HepG2 (cell line): ENCODE results near the gene C11orf54. TPM values are rescaled to one million over a fixed set of nuclear protein-coding genes. Genes with fewer than 3 reads are reported as not detected.

Experiments
- BCLAF1 ChIP-seq: fragments of 450-650 bp; IDR thresholded peaks from 2 replicates; pipeline ENCODE4 v1.6.1; 2017; ENCODE audit warnings: mild to moderate bottlenecking
- DRAP1 ChIP-seq: IDR thresholded peaks from 2 replicates; pipeline ENCODE4 v1.6.1; 2016; ENCODE audit warnings: missing genetic modification reagents, missing compliant biosample characterization
- E2F2 ChIP-seq: sonication (generic); formaldehyde crosslinking; IDR thresholded peaks from 2 replicates; pipeline ENCODE4 v1.4.0; 2020; ENCODE audit warnings: missing genetic modification reagents, borderline replicate concordance
- MIXL1 ChIP-seq: IDR thresholded peaks from 2 replicates; pipeline ENCODE4 v1.6.1; 2016
- MTF1 ChIP-seq: sonication (generic); formaldehyde crosslinking; IDR thresholded peaks from 2 replicates; pipeline ENCODE4 v1.5.0; 2020; ENCODE audit warnings: missing genetic modification reagents
- PRMT3 ChIP-seq: sonication (generic); formaldehyde crosslinking; IDR thresholded peaks from 2 replicates; pipeline ENCODE4 v1.8.1; 2022; ENCODE audit warnings: low read depth, mild to moderate bottlenecking, moderate library complexity, missing genetic modification reagents, borderline replicate concordance
- RERE ChIP-seq: IDR thresholded peaks from 2 replicates; pipeline ENCODE4 v1.6.1; 2016; ENCODE audit warnings: low read depth, missing genetic modification reagents, missing compliant biosample characterization
- SALL1 ChIP-seq: sonication (generic); formaldehyde crosslinking; IDR thresholded peaks from 2 replicates; pipeline ENCODE4 v1.8.0; 2022; ENCODE audit warnings: mild to moderate bottlenecking, missing genetic modification reagents
- SP5 ChIP-seq: IDR thresholded peaks from 2 replicates; pipeline ENCODE4 v1.6.1; 2016; ENCODE audit warnings: low read depth, borderline replicate concordance
- TP53 ChIP-seq: sonication (generic); formaldehyde crosslinking; conservative IDR thresholded peaks from 2 replicates; pipeline ENCODE4 v1.4.0; 2020; ENCODE audit warnings: missing genetic modification reagents
- TSC22D2 ChIP-seq: sonication (generic); formaldehyde crosslinking; IDR thresholded peaks from 2 replicates; pipeline ENCODE4 v1.5.1; 2020; ENCODE audit warnings: missing genetic modification reagents, mild to moderate bottlenecking, borderline replicate concordance
- ZFP37 ChIP-seq: sonication (generic); formaldehyde crosslinking; IDR thresholded peaks from 2 replicates; pipeline ENCODE4 v1.4.0; 2020; ENCODE audit warnings: missing genetic modification reagents, borderline replicate concordance
- ZNF280B ChIP-seq: sonication (generic); formaldehyde crosslinking; IDR thresholded peaks from 2 replicates; pipeline ENCODE4 v1.5.0; 2020; ENCODE audit warnings: missing genetic modification reagents, mild to moderate bottlenecking, borderline replicate concordance
- ZNF615 ChIP-seq: sonication (generic); formaldehyde crosslinking; IDR thresholded peaks from 2 replicates; pipeline ENCODE4 v1.5.0; 2020; ENCODE audit warnings: mild to moderate bottlenecking, missing genetic modification reagents, borderline replicate concordance
- ZNF674 ChIP-seq: sonication (generic); formaldehyde crosslinking; IDR thresholded peaks from 2 replicates; pipeline ENCODE4 v1.5.0; 2020; ENCODE audit warnings: low read depth, mild to moderate bottlenecking, missing genetic modification reagents
- ZSCAN12 ChIP-seq: sonication (generic); formaldehyde crosslinking; IDR thresholded peaks from 2 replicates; pipeline ENCODE4 v1.9.0; 2021; ENCODE audit warnings: mild to moderate bottlenecking, missing genetic modification reagents
- ZSCAN22 ChIP-seq: sonication (generic); formaldehyde crosslinking; IDR thresholded peaks from 2 replicates; pipeline ENCODE4 v1.4.0; 2020; ENCODE audit warnings: mild to moderate bottlenecking, missing genetic modification reagents
- polyA plus RNA-seq, 8 experiments: library from polyadenylated mRNA; depleted of rRNA in 3 of 8; stranded (reverse) in 7 of 8; unstranded in 1 of 8; fragments of >200 nt; fragmentation: Illumina TruSeq in 4 of 8; extraction: Trizol in 4 of 8; gene quantifications; 2 replicates each; pipeline versions ENCODE4 v1.2.1 to v1.2.3, GENCODE V29; 2011 to 2016; ENCODE audit warnings: low read depth in 4 of 8, missing spikeins in 1 of 8, mixed read lengths in 1 of 8; ENCODE audit not compliant: insufficient read depth in 1 of 8
- total RNA-seq, 5 experiments: library from RNA; depleted of rRNA; stranded (reverse); fragments of >200 nt; fragmentation: Illumina TruSeq; extraction: Trizol; gene quantifications; 2 replicates each; pipeline ENCODE4 v1.2.3, GENCODE V29; 2016; ENCODE audit warnings: low read depth in 1 of 5

Gene C11orf54
- total and polyA plus RNA-seq, 2 of the 13 experiments (the other 11 are each of a cell fraction or from before 2014, with no cell fraction given): 42.7 to 50.1 TPM

GRCh38 chr11:93773045-93773477 lies 31.6 kb downstream of the C11orf54 start (continued):
- TF ChIP-seq RERE: no peak
- TF ChIP-seq ZNF674 (CRISPR knock-in tag): no peak
- TF ChIP-seq MTF1 (CRISPR knock-in tag): no peak
- no peak for TF ChIP-seq ZNF615
- TF ChIP-seq SP5 (CRISPR knock-in tag): no peak
- no peak for TF ChIP-seq ZFP37 (CRISPR knock-in tag)
- TF ChIP-seq ZSCAN12 (CRISPR knock-in tag): no peak
- no peak for TF ChIP-seq PRMT3
- peak; percentile 90 for TF ChIP-seq MIXL1 (CRISPR knock-in tag)
- TF ChIP-seq E2F2 (CRISPR knock-in tag): no peak
- peak; percentile 80 for TF ChIP-seq TSC22D2 (CRISPR knock-in tag)
- no peak for TF ChIP-seq BCLAF1
- TF ChIP-seq DRAP1: peak; percentile 49; the same call in 1 of the 2 replicates
- peak; percentile 96 for TF ChIP-seq SALL1
- TF ChIP-seq ZSCAN22 (CRISPR knock-in tag): no peak
- TF ChIP-seq ZNF280B (CRISPR knock-in tag): no peak; the same call in 1 of the 2 replicates
- no peak for TF ChIP-seq TP53 (CRISPR knock-in tag)
